ENCODE data around the gene RNF144A.
"Not testable (repeated sequence)": the region's sequence is repeated elsewhere in the genome, so short reads cannot be mapped to it uniquely, and the experiment has no call there.

Gene RNF144A

DNA sequence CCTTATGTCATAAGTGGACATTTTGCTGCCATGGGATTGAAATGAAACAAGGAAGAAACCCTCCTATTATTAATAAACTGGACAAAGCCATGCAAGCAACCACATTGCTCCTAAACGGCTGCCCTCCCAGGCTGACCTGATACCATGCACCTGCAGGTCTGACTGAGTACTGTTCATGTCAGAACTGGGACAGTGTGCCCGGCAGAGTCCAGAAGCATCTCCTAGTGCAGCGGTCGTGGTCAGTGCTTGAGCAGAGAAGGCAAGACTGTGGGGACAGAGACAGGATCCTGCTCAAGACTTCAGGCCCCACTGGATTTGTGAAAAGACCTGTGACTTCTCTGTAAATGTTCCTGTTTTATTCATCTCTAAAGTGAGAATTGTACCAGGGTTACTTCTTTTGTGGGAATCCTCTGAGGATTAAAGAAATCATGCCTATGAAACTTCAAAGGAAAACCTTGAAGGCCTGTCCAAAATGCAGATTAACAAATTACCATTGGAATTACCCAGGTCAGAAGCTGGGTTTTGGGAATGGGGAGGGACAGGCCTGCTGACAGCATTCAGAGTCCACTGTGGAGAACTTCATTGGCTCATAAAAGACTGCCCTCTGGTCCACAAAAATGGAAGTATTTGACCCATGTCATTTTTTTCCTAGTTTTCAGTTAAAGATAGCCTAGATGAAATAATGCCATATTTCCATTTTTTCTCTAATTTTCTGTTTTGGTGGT lies 13.9 kb downstream of the RNF144A start:
- DNase-seq = no peak

DNA sequence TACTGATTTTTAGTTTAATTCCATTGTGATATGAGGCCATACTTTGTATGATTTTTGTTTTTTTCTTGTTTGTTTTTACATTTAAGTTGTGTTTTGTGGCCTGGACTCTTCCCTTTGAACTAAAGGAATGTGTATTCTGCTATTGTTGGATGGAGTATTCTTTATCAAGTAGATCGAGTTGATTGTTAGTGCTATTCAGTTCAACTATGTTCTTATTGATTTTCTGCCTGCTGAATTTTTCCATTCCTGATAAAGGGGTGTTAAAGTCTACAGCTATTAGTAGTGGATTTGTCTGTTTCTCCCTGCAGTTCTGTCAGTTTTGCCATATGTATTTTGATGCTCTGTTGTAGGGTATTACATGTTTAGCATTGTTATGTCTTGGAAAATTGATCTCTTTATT lies 14.5 kb downstream of the RNF144A start:
- DNase-seq = no peak

DNA sequence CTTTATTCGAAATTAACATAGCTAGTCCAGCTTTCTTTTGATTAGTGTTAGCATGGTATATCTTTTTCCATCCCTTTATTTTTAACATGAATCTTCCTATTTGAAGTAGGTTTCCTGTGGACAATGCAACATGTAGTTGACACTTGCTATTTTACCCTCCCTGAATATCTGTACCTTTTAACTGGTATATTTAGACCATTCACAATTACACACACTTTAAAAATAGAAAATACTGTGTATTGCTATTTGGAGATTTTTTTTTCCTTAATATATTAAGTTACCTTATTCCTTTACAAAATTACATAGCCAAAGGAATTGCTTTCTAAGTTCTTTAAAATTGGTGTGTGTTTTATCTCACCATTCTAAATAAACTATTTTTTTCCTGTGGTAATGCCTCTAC lies 15.0 kb downstream of the RNF144A start:
- DNase-seq = no peak

DNA sequence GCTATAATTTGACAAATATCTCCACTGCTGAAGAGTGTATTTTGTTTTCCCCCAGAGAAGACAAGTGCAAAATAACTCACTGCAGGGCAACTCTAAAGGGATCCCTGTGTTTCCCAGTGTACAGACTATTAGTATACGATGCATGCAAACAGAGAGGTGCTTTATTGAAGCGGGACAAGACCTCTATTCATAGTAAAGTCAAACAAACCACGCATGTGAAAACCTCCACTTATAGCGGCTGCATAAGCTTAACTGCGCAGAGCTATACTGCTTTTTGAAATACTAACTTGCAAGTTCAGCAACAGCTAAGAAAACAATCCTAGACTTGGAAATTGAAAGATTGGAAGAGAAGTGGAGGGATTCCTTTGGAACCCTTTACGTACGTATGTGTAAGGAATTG lies 15.6 kb downstream of the RNF144A start:
- no peak for DNase-seq

DNA sequence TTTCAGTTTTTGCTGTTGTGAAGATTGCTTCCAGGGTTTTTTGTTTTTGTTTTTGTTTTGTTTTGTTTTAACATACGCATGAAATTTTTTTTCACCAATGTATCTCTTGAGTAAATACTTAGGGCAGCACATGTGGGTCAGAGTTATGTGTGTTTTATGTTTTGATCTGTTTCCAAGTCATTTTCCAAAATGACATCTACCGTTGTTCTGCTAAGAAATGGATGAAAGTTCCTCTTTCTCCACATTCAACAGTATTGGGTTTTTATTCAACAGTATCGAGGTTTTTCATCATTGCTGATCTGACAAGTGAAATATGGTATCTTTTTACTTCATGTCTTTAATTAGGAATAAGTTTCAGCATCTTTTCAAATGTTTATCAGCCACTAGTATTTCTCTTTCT lies 16.7 kb downstream of the RNF144A start:
- no peak for DNase-seq

DNA sequence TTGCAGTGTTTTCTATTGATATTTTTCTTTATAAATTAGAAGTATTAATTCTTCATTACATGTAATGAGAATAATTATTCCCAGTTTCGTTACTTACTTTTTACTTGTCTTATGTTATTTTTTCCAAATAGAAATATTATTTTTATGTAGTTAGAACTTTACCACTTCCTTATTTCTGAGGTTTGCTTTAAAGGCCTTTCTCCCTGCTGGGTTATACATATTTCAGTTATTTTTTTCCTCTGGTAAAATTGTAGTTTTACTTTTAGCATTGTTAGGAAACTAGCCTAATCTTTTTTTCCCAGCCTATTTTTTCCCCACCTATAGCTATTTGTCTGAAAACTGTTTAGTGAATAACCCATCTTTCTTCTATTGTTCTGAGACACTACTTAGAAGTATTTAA lies 17.1 kb downstream of the RNF144A start:
- no peak for DNase-seq

DNA sequence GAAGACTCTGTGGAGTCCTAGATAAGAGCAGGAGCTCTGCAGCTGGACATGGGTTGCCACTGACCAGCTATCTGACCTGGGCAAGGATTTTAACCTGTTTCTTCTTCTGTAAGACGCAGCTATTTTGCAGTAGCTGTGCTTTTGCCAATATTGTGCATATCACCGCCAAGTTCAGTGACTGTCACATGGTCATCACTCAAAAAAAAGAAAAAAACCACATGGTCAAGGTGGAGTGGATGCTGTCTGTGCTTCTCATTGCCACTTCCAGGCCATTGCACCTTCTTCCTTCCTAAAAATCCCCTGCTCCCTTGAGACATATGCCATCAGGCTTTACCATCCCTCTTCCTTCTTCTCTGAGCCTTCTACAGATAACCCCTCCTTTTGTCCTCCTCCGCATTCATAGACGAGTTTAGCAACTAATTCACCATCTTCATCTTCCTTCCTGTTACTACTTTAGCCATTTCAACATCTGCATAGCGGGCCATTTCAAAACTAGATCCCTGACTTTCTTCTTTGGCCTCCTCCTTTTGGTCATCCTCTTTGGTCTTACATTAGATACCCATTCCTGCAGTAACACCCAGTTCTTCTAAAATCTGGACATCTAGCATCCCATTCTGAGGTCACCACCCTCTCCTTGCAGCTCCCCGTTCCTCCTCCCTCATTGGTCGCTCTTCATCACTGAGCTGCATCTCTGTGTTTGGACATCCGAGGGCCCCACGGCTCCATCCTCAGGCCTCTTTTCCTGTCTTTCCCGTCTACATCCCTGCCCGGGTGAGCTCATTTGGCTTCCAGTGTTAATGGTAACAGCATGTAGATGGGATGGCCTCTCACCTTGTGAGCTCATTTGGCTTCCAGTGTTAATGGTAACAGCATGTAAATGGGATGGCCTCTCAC lies 17.8 kb downstream of the RNF144A start:
- no peak for DNase-seq

DNA sequence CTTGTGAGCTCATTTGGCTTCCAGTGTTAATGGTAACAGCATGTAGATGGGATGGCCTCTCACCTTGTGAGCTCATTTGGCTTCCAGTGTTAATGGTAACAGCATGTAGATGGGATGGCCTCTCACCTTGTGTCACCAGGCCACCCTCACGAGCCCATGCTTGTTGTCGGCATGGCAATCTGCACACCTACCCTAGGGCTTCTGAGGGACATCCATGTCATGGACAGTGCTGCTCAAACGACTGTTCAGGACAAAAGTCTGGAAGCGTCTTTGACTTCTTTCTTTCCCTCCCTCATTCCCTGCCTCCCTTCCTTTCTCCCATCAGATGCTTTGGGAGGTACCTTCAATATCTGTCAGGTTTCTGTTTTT lies 18.4 kb downstream of the RNF144A start:
- not testable (repeated sequence) for DNase-seq

DNA sequence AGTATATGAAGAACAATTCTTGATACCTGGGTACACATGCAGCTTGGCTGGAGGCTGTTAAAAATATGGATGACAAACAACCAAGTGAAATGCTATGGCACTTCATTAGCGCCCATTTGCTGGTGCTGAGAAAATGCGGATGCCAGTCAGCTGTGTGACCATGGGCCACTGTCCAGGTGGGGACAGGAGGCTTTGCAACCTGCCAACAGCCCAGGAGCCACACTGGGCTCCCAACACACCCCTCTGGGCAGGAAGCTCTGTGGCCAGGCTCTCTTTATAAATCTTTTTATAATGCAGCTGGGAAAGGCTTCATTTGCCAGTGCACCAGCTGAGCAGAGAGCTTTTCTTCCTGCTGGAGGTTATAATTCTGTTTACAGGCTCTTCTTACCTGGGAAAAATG lies 19.9 kb downstream of the RNF144A start:
- DNase-seq = no peak

DNA sequence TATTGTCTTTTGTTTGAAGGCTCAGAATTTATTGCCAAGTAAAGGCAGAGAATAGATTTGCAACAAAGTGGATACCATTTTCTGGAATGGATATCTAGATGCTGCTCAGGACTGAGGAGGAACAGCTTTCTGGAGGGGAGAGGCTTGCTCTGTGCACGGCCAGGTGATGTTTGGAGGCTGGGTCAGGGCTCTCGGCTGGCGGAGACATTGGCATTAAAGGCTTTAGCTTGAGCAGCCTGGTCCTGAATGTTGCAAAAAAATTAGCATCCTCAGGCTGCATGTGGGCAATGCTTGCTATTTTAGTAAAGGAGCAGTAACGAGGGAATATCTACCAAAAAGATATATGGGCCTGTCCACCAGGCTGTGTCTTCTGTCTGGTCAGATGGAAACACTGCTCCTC lies 20.4 kb downstream of the RNF144A start:
- DNase-seq = no peak

DNA sequence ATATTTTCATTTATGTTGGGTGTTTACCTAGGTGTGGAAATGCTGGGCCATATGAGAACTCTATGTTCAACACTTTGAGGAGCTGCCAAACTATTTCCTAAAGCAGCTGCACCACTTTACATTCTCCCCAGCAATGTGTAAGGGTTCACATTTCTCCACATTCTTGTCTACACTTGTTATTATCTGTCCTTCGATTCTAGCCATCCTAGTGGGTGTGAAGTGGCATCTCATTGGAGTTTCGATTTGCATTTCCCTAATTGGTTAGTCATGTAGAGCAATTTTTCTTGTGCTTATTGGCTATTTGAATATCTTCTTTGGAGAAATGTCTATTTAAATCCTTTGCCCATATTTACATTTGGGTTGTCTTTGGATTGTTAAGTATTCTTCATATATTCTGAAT lies 21.9 kb downstream of the RNF144A start:
- no peak for DNase-seq

DNA sequence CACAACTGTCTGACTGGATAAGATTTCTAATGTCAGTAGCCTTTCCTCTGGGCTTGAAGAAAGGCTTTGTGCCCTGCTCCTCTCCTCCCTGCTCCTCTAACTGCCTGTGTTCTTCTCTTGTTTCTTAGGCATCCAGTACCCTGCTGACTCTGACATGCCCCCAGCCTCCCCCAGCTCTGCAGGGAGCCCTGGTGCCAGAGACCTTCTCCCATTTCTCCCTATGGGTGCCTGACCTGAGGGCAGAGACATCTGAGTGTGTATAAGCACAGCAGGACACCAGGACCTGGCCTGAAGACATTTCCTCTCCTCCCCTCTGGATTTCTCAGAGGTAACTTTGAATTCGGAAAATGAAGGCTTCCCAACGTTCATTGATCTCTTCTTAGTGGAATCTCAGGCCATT lies 23.6 kb downstream of the RNF144A start:
- no peak for DNase-seq

DNA sequence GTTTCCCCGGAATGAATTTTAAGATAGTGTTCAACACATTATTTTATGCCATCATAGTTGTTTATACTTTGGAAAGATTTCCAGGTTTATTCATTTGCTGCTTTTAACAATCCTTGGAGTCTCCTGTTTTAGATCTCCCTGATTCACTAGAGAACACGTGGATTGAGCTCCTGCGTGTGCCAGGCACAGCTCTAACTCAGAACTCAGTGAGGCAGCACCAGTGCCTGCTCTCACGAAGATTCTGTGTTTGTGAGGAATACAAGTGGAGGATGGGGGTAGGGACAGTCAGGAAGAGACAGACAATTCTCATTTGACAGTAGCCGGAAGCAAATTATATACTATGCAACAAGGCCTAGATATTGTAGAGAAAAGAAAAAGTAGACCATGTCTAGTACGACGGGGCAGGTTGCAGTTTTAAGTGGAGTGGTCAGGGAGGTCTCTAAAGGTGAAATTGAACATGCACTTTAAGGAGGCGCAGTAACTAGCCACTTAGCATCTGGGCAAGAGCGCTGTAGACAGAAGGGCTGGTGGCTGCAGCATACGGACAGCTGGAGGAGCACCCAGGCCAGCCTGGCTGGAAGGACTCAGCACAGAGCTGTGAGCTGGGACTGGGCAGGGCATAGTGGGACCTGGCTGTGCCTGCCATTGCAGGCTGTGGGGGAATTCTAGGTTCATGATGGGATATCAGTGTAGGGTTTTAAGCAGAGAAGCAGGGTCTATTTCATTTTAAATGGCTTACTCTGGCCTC lies 24.3 kb downstream of the RNF144A start:
- no peak for DNase-seq

DNA sequence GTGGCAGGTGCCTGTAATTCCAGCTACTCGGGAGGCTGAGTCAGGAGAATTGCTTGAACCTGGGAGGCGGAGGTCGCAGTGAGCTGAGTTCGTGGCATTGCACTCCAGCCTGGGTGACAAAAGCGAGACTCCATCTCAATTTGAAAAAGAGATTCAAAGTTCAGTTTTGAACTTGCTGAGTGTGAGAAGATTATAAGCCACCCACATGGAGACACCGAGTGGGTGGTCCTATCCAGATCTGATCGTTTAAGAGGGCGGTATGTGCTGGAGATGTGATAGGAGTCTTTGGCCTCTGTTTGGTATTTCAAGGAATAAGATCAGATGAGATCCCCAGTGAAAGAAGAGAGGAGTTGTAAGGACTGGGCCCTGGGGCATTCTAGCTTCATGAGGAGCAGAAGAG lies 25.6 kb downstream of the RNF144A start:
- no peak for DNase-seq

DNA sequence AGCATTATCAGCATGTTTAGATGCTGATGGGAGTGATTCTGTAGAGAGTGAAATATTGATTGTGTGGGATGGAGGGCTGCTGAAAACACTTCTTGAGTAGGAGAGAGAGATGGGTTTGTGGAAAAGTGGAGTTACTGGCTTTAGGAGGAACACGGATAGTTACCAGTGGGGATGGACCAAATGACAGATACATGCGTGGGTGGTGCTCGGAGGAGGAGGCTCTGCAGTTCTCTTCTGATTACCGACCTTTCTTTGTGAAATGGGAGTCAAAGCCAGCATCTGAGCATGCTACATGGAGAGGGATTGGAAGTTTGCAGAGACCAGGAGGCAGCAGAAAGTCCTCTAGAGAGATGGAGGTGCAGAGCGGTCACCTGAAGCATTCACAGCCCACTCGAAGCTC lies 26.3 kb downstream of the RNF144A start:
- no peak for DNase-seq

DNA sequence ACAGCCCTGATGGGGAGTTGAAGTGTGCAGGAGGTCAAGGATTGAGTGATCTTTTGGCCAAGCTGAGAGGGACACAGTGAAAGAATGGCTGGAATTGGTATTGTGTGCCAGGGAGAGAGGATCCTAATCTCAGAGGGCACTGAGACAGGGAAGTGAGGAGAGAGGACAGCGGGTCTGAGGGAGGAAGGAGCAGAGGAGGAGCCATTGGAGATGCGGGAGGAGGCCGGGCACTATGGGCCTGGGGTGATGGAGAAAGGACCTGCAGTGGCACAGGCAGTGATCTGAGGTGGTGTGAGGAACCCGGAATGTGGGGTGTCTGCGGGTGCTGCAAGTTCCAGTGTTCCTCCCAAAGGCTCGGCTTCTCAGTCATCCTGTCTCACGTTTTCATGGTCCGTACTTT lies 26.8 kb downstream of the RNF144A start:
- DNase-seq = no peak

DNA sequence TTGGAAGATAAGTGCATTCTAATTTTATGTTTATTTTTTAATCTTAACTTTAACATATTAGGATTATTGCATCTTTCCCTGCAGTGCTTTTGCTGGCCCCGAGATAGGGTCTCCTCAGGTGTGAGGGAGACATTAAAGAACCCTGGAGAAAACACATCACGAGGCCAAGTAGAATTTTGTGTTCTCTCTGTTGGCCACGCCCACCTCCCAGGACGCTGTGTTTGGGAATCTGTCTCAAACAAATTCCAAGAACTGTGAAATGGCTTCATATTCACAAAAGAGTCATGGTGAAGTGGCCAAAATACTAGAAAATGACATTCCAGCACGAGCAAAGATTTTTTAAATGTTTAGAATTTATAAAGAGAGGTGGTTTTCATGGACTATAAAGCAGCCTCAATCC lies 27.3 kb downstream of the RNF144A start:
- no peak for DNase-seq

DNA sequence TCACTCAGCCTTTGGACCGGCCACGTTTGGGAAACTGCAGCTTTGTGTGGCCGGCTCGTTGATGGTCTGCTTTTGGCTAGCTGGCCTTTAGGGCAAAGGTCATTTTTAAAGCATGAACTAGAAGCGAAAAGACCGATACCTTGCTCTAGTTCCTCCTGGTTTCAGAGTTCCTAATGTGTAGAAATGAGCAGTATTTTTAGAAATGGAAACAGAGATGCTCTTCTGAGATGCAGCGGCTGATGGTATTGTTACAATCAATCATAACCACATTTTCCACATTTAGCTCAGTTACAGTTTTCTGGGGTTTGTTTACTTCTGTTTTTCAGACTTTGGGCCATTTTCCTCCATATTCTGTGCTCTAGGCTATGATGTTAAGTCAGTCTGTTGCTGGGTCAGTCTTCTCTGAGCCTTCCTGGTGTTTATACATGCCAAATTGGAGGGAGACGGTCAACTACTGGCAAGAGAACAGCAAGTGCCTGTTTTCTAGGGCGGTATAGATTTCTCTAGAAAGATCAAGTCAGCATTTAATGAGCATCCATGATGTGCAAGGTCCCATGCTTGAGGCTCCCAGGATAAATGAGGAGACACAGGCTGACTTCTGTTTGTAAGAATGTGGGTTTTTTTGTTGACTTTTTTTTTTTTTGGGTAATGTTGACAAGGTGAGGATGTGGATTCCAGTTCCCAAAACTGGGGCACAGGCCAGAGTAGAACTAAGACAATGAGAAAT lies 28.0 kb downstream of the RNF144A start:
- no peak for DNase-seq

DNA sequence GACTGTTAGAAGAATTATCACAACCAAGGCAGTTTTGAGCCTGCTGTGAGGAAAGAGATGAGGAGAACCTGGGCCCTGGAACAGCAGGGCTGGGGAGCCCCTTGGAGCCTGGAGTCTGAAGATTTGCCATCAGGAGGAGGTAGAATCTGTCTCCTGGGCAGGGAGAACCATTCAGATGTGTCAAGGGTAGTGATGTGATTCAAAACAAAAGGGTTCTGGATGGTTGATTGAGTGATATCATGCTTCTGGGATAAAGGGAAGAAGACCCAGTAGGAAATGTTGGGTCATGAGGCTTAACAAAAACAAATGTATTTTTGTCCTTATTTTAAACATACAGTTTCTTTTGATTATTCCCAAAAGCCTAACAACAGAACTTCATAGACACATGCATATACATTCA lies 28.6 kb downstream of the RNF144A start:
- DNase-seq = no peak

DNA sequence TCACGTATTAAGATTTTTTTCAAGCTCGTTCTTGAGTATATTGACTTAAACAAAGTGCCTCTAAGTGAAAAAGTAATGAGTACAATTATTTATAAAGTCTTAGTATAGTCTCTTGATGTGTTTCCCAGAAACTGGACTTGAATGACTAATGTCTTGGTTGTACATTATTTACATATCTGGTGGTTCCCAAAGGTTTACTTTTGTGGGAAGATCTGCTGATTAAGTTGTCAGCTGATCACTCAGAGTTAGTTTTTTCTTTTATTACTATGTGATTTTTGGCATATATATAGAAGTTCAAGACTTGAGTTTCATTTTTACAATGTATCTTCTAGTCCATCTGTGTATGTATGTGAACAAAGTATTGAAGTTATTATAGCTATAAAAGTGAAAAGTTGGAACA lies 29.5 kb downstream of the RNF144A start:
- DNase-seq = no peak

DNA sequence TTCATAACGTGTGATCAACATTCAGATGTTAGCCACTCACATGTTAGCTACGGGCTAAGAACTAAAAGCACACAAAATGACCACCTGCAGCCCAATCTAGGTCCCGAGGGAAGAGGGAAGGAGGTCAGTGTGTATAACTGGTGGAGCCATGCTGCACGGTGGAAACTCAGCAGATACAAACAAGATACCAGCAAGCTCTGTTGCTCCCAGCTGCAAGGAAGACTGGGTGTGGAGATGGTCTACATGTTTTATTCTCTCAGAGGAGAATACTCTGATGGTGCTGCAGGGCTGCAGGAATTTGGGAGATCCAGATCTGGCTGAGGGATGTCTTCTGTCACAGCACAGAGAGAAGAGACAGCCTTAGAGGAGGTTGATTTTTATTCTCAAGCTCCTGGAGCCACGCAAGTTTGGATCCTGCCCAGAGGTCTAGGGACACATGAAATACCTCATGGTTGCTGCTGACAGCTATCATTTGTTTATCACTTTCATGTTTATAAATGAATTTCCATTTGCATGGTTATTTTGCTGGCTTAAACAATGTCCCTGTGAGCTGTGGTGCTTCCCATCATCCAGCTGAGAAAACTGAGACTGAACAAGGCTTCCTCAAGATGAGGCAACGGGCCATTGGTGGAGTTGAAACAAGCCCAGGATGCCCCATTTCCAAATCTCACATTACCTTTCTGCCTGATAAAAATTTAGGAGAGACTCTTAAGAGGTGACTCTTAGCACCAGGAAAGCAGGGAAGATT lies 30.9 kb downstream of the RNF144A start:
- DNase-seq = no peak

DNA sequence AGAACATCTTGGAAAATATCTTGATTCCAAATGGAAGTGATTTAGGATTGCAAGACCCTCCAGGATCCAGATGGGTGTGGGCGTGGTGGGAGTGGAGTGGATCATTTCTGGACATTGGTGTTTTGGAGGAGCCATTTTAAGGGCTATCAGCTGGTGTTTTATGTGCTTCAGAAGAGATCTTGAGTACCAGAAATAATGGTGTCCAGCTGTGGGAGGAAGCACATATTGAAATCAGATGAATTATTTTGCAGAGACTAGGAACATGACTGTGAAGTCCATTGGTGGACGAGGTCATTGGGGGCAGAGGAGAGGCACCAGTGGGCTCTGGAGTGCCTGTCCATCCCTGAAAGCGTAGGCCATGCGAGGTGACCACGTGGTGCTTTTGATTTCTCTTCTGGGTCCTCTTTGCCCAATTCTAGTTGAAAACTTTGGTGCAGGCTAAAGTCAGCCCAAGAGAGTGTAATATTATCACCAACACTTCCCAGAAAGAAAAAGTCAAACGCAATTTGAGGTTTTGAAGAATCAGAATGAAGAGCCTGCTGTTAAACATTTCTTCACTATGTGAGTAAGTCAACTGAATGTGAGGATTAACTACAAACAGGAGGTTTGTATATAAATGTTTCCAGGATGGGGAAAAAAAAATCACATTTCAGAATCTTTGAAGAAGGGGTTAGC lies 31.6 kb downstream of the RNF144A start:
- DNase-seq = no peak

Data from DMS79 treated with DMSO at 0.1 percent for 48 hours (cell line).